Measurements from ENCODE around the gene TBCK. TPM values are rescaled to one million over a fixed set of nuclear protein-coding genes. Genes with fewer than 3 reads are reported as not detected.
"Not testable (repeated sequence)": the region's sequence is repeated elsewhere in the genome, so short reads cannot be mapped to it uniquely, and the experiment has no call there.

The TBCK gene
- polyA plus RNA-seq, 3 donors, result 54.4 to 70.3 (median 63.6) TPM

- DNase-seq, result no peak
These were observed 13.1 kb upstream of the TBCK start for GRCh38 chr4:106329041-106329618.

- DNase-seq, result no peak
These were observed 9.8 kb upstream of the TBCK start for GRCh38 chr4:106325800-106326199.

GRCh38 chr4:106323119-106323518 is 7.1 kb upstream of the TBCK start:
- no peak for DNase-seq

- DNase-seq, result not testable (repeated sequence)
These were observed 5.8 kb upstream of the TBCK start for GRCh38 chr4:106321814-106322213.

- DNase-seq, result not testable (repeated sequence)
These were observed 5.2 kb upstream of the TBCK start for GRCh38 chr4:106321168-106321567.

GRCh38 chr4:106320235-106320634 is 4.2 kb upstream of the TBCK start:
- no peak for DNase-seq

GRCh38 chr4:106318511-106318910 is 2.5 kb upstream of the TBCK start:
- DNase-seq, result no peak

GRCh38 chr4:106317815-106318214 is 1.8 kb upstream of the TBCK start:
- DNase-seq, result no peak

GRCh38 chr4:106316773-106317409 is 882 bp upstream of the TBCK start:
- DNase-seq, result no peak

GRCh38 chr4:106315476-106315967 is 487 bp downstream of the TBCK start:
- DNase-seq, result peak; percentile 33

GRCh38 chr4:106314960-106315359 is 1.0 kb downstream of the TBCK start:
- DNase-seq, result no peak

- DNase-seq, result no peak
These were observed 2.9 kb downstream of the TBCK start for GRCh38 chr4:106312997-106313522.

- DNase-seq, result no peak
These were observed 3.6 kb downstream of the TBCK start for GRCh38 chr4:106312377-106312776.

GRCh38 chr4:106306561-106306960 is 9.4 kb downstream of the TBCK start:
- DNase-seq, result no peak

- no peak for DNase-seq
These were observed 10.5 kb downstream of the TBCK start for GRCh38 chr4:106305435-106306055.

- DNase-seq, result no peak
These were observed 11.4 kb downstream of the TBCK start for GRCh38 chr4:106304632-106305031.

- DNase-seq, result no peak
These were observed 12.3 kb downstream of the TBCK start for GRCh38 chr4:106303548-106304281.

- DNase-seq, result no peak
These were observed 14.0 kb downstream of the TBCK start for GRCh38 chr4:106302062-106302438.

GRCh38 chr4:106301393-106302061 is 14.5 kb downstream of the TBCK start:
- DNase-seq, result no peak

- DNase-seq, result no peak
These were observed 16.0 kb downstream of the TBCK start for GRCh38 chr4:106299977-106300376.

- DNase-seq, result no peak
These were observed 18.6 kb downstream of the TBCK start for GRCh38 chr4:106297245-106298035.

Measured in renal pelvis (tissue), 4 donors.